Thymus (tissue), 11 donors: Measurements from ENCODE around the gene CBX4. TPM values are rescaled to one million over a fixed set of nuclear protein-coding genes. Genes with fewer than 3 reads are reported as not detected.

ENCODE experiments used
- DNase-seq, 9 donors: peaks; one replicate each; pipeline ENCODE4 v3.0.0-alpha.2; 2013; ENCODE audit warnings: low spot score in 9 of 9, low read depth in 6 of 9, missing footprints in 1 of 9
- H3K27ac ChIP-seq, 2 donors: one replicate each; pipeline ENCODE4 v1.5.1; 2013; ENCODE audit warnings: control low read depth in 1 of 2, low read depth in 1 of 2, low read length in 1 of 2, mild to moderate bottlenecking in 1 of 2, moderate library complexity in 1 of 2
- H3K27me3 ChIP-seq, 2 donors: one replicate each; pipeline ENCODE4 v1.5.1; 2013; ENCODE audit warnings: low read length in 1 of 2; ENCODE audit not compliant: control insufficient read depth in 2 of 2, insufficient read depth in 1 of 2
- H3K36me3 ChIP-seq, 2 donors: one replicate each; pipeline ENCODE4 v1.5.1; 2013; ENCODE audit warnings: low read length in 1 of 2, mild to moderate bottlenecking in 1 of 2, moderate library complexity in 1 of 2; ENCODE audit not compliant: control insufficient read depth in 2 of 2, insufficient read depth in 2 of 2
- H3K4me1 ChIP-seq, 2 donors: one replicate each; pipeline ENCODE4 v1.5.1; 2013; ENCODE audit warnings: low read length in 2 of 2; ENCODE audit not compliant: control insufficient read depth in 2 of 2, insufficient read depth in 2 of 2
- H3K4me3 ChIP-seq, 2 donors: one replicate each; pipeline ENCODE4 v1.5.1; 2013; ENCODE audit warnings: low read length in 2 of 2, control low read depth in 1 of 2, mild to moderate bottlenecking in 1 of 2
- H3K9me3 ChIP-seq, 2 donors: one replicate each; pipeline ENCODE4 v1.5.1; 2013; ENCODE audit warnings: low read length in 1 of 2, mild to moderate bottlenecking in 1 of 2; ENCODE audit not compliant: control insufficient read depth in 2 of 2, insufficient read depth in 1 of 2
- WGBS: extraction: QIAGEN DNeasy Blood & Tissue Kit; methylation state at CpG from one replicate; pipeline ENCODE4 v1.1.7; 2013; 5-methylcytosine and 5-hydroxymethylcytosine counted together
- polyA plus RNA-seq: library from polyadenylated mRNA; stranded (reverse); fragments of 200-250 nt; gene quantifications from one replicate; pipeline ENCODE4 v1.2.3, GENCODE V29; 2013
- total RNA-seq: library from RNA; stranded (reverse); fragments of 120-200 nt; gene quantifications from one replicate; pipeline ENCODE4 v1.2.4, GENCODE V29; 2013
- donor health status: healthy.

Gene CBX4
- total and polyA plus RNA-seq, 2 donors = 26.9 to 32.1 TPM

GRCh38 chr17:79864147-79864546, 24.9 kb upstream of the CBX4 start:
- WGBS = 93% methylated on average over 9 of the region's 9 CpGs
- no peak for DNase-seq

DNA sequence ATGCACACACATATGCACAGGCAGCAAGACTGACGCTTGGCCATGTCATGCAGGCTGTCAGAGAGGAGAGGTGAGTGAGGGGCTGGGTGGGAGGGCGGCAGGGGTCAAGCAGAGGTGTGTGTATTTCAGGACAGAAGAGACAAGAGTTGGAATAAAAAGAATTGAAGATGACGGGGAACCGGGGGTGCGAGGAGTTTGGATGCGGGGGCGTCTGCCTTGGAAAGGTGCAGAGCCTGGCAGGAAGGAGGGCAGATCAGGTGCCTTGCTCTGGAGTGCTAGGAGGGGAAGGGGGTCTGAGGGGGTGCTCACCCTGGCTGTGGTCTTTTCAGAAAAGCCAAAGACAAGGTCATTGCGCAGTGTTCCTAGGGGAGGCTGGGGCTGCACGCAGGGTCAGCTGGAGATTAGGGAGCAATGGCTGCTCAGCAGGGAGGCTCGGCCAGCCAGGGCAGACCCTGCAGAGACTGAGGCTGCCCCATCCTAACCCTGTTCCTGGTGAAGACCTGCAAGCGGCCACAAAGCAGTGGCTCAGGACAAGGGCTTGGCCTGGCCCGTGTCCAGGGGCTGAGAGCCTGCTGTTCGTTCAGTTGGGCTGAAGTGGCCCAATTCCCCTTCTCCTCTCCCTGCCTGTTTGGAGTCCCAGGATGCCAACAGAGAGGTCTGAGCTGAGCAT, 23.7 kb upstream of the CBX4 start:
- no peak overlapping the region for H3K4me3 ChIP-seq
- H3K27ac ChIP-seq = no peak overlapping the region
- DNase-seq = no peak
- H3K9me3 ChIP-seq = no peaks in the 10 kb centered on the region
- H3K36me3 ChIP-seq = no peaks in the 10 kb centered on the region
- H3K27me3 ChIP-seq = peaks cover 0 to 47% of the 10 kb centered on the region in 2 donors
- WGBS = 90% methylated on average over 13 of the region's 13 CpGs
- peaks cover 0 to 15% of the 10 kb centered on the region in 2 donors for H3K4me1 ChIP-seq

More at GRCh38 chr17:79864147-79864546, 24.9 kb upstream of the CBX4 start:
- H3K9me3 ChIP-seq = no peaks in the 10 kb centered on the region
- peaks cover 0 to 47% of the 10 kb centered on the region in 2 donors for H3K27me3 ChIP-seq
- H3K36me3 ChIP-seq = no peaks in the 10 kb centered on the region
- H3K4me3 ChIP-seq = no peak overlapping the region
- H3K4me1 ChIP-seq = peaks cover 0 to 15% of the 10 kb centered on the region in 2 donors
- no peak overlapping the region for H3K27ac ChIP-seq

- H3K9me3 ChIP-seq = no peaks in the 10 kb centered on the region
- no peak overlapping the region for H3K4me3 ChIP-seq
- H3K27ac ChIP-seq = no peak overlapping the region
- no peaks in the 10 kb centered on the region for H3K36me3 ChIP-seq
- DNase-seq = no peak
- peaks cover 0 to 13% of the 10 kb centered on the region in 2 donors for H3K4me1 ChIP-seq
- 70% methylated on average over 5 of the region's 5 CpGs for WGBS
- peaks cover 0 to 47% of the 10 kb centered on the region in 2 donors for H3K27me3 ChIP-seq
These were observed 23.0 kb upstream of the CBX4 start for GRCh38 chr17:79862238-79862637.

DNA sequence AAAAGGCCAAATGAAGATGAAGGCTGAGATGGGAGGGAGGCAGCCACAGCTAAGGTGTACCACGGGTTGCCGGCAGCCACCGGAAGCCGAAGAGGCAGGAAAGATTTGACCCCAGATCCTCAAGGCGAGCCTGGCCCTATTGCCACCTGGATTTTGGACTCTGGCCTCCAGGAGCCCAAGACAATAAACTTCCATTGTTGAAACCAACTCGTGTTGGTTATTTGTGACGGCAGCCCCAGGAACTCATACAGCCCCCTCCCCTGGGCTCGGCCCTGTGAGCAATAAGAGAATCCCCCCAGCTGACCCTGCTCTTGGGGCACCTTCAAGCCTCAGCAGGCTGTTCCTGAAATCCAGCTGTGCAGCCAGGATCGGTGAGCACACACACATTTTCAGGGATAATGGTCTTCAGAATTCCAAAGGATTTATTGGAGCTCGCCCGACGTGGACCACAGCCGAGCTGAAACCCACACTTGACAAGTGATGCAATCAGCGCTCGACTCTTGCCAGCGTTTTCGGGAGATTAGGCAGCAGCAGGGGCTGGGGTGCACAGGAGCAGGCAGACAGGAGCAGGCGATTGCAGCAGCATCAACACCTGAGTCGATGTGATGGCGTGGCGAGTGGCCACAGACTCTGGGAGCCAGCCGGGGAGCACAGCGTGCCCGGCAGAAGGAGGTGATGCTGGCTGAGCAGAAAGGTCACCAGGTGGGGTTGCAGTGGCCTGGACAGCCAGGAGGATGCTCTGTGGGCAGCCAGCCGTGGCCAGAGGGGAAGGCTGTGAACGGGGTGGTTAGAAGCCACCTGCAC, 22.4 kb upstream of the CBX4 start:
- Histone ChIP-seq H3K4me1 (peaks cover 0 to 7% of the 10 kb centered on the region in 2 donors), H3K27ac (no peak overlapping the region), H3K4me3 (no peak overlapping the region), H3K36me3 (no peaks in the 10 kb centered on the region), H3K27me3 (peaks cover 0 to 47% of the 10 kb centered on the region in 2 donors), H3K9me3 (no peaks in the 10 kb centered on the region)
- DNase-seq = no peak
- WGBS = 81% methylated on average over 26 of the region's 26 CpGs

DNA sequence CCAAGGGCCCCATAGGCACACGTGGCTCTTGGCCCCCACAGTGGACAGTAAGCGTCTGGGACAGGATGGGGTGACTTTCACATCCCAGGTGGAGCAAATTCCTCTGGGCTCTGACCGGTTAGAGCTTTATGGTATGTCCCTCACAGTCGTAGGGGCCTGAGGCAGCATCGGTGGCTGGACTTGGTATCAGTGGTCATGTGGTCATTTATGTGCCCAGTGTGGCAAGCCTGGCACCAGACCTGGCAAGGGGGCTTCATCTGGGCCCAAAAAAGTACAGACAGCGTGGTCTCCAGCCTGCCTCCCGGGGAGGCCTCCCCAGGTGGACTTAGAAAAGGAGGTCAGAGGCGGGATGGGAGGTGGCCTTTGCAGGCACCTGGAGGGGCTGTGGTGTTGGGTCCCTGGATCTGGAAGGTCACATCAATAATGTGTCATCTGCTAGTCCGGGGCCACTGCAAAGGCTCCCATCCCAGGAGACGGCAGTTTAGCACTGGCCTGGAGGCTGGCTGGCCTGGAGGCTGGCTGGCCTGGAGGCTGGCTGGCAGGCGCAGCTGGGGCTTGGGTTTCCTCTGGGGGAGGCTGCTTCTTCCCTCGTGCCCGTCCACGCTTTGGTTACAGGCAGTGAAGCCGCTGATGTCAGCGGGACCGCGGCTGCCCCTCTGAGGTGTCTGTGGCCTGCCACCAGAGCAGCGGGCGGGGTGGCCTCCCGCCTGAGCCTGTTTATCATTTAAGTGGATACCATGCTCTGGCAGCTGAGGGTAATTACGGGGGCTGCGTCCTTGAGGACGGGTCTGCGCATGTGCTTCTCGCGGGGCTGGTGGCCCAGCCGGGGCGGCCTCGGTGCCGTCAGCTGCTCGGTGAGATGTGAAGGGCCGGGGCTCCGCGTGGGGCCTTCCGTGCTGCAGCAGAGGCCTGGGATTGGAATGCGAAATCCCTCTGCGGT, 20.7 kb upstream of the CBX4 start:
- no peak overlapping the region for H3K4me3 ChIP-seq
- H3K36me3 ChIP-seq = no peaks in the 10 kb centered on the region
- no peaks in the 10 kb centered on the region for H3K9me3 ChIP-seq
- DNase-seq = no peak
- WGBS = 89% methylated on average over 38 of the region's 38 CpGs
- no peaks in the 10 kb centered on the region for H3K4me1 ChIP-seq
- no peak overlapping the region for H3K27ac ChIP-seq
- peaks cover 0 to 39% of the 10 kb centered on the region in 2 donors for H3K27me3 ChIP-seq

DNA sequence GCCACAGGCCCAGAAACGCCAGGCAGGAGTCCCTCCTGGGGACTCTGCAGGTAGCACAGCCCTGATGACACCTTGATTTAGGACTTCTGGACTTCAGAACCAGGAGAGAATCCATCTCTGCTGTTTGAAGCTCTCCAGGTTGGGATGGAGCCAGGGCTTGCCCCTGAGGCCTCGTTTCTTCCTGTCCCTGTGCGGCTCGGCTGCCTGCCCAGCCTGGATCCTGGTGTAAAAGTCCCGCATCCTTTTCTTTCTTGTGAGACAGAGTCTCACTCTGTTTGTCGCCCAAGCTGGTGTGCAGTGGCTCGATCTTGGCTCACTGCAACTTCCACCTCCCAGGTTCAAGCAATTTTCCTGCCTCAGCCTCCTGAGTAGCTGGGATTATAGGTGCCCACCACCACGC, 17.9 kb upstream of the CBX4 start:
- Histone ChIP-seq H3K27me3 (peaks cover 0 to 23% of the 10 kb centered on the region in 2 donors), H3K4me1 (peaks cover 2 to 10% of the 10 kb centered on the region in 2 donors), H3K4me3 (no peak overlapping the region), H3K9me3 (no peaks in the 10 kb centered on the region), H3K36me3 (no peaks in the 10 kb centered on the region), H3K27ac (no peak overlapping the region)
- WGBS = 94% methylated on average over 8 of the region's 8 CpGs
- no peak for DNase-seq

GRCh38 chr17:79855331-79856124, 16.3 kb upstream of the CBX4 start:
- Histone ChIP-seq H3K27ac (no peak overlapping the region), H3K36me3 (no peaks in the 10 kb centered on the region), H3K9me3 (no peaks in the 10 kb centered on the region), H3K27me3 (peaks cover 0 to 14% of the 10 kb centered on the region in 2 donors), H3K4me1 (peaks cover 2 to 10% of the 10 kb centered on the region in 2 donors), H3K4me3 (no peak overlapping the region)
- no peak for DNase-seq
- WGBS = 95% methylated on average over 21 of the region's 21 CpGs
